ENCODE measurements around the gene PDZD2. TPM values are rescaled to one million over a fixed set of nuclear protein-coding genes. Genes with fewer than 3 reads are reported as not detected.

PDZD2 gene
- total RNA-seq, 3 donors from 2014 or later: 1.8 to 10.1 (median 2.1) TPM

DNA sequence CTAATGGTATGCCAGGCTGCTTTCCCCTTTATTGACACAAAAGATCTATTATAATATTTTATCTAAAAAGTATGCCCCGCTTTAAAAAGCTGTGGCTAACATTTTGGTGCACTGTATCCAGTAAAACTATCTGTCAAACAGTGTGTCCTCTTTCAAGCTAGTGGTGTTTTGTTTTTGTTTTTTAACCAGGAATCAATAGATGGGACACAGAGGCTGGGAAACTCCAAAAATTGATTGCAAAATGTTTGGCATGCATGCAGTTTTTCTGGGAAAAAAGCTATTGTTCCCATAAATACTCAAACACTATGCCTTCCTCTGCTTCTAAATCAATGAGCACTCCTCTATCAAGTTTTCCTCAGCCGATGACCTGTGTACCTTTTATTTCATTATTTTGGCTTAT is 34.3 kb upstream of the PDZD2 start:
- ATAC-seq: no peak

DNA sequence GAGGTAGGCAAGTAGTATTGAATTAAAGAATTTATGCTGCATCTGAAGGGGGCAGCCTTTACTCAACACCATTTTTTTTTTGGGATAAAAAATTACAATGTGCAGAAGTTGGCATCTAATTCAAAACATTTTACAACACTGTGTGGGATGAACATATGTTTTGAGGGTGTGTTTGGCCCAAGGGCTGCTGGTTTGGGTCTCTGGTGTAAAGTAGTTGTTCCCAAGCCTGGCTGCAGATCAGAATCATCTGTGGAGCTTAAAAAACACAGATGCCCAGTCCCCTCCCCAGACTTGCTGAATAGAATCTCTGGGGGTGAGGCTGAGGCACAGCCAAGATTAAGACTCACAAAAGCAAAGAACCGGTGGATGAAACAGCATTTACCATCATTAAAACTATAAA is 33.0 kb upstream of the PDZD2 start:
- DNase-seq (no peak), ATAC-seq (no peak)
- Histone ChIP-seq H3K4me3 (no peak overlapping the region), H3K36me3 (ENCODE audit: low read depth) (no peaks in the 10 kb centered on the region), H3K4me1 (ENCODE audit: low read depth) (no peaks in the 10 kb centered on the region), H3K9me3 (no peaks in the 10 kb centered on the region)
- intact Hi-C loops (cut with DNase I, micrococcal nuclease): no loop called here
- TF ChIP-seq, protein P1, sequence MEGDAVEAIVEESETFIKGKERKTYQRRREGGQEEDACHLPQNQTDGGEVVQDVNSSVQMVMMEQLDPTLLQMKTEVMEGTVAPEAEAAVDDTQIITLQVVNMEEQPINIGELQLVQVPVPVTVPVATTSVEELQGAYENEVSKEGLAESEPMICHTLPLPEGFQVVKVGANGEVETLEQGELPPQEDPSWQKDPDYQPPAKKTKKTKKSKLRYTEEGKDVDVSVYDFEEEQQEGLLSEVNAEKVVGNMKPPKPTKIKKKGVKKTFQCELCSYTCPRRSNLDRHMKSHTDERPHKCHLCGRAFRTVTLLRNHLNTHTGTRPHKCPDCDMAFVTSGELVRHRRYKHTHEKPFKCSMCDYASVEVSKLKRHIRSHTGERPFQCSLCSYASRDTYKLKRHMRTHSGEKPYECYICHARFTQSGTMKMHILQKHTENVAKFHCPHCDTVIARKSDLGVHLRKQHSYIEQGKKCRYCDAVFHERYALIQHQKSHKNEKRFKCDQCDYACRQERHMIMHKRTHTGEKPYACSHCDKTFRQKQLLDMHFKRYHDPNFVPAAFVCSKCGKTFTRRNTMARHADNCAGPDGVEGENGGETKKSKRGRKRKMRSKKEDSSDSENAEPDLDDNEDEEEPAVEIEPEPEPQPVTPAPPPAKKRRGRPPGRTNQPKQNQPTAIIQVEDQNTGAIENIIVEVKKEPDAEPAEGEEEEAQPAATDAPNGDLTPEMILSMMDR (IDR thresholded peaks at IDR 0.05): no peak

More for the DNA sequence above, 34.3 kb upstream of the PDZD2 start:
- intact Hi-C loops (cut with DNase I, micrococcal nuclease): no loop called here
- no peaks in the 10 kb centered on the region for H3K36me3 ChIP-seq (ENCODE audit: low read depth)
- no peak for DNase-seq
- H3K9me3 ChIP-seq: no peaks in the 10 kb centered on the region
- TF ChIP-seq, protein P1 (IDR thresholded peaks at IDR 0.05): no peak
- H3K4me3 ChIP-seq: no peak overlapping the region
- no peaks in the 10 kb centered on the region for H3K4me1 ChIP-seq (ENCODE audit: low read depth)

DNA sequence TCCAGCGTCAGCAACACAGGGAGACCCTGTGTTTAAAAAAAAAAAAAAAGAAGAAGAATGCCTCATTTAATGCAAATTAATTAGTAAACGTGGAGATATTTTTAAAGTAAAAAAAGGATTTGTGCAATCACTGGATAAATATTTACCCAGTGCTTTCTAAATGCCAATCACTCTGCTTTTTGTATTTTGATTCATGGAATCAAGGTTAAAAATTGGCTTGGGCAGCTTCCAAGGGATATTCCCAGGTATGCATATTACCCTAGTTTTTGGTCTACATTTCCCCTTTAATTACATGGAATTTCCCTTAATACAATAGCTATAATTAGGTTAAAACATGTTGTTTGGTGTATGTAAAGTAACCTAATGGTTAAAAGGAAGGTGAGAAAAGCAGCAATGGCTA is 31.4 kb upstream of the PDZD2 start:
- TF ChIP-seq, protein P1 (IDR thresholded peaks at IDR 0.05): no peak
- Histone ChIP-seq H3K9me3 (no peaks in the 10 kb centered on the region), H3K4me1 (ENCODE audit: low read depth) (no peaks in the 10 kb centered on the region), H3K36me3 (ENCODE audit: low read depth) (no peaks in the 10 kb centered on the region), H3K4me3 (no peak overlapping the region)
- intact Hi-C loops (cut with DNase I, micrococcal nuclease): no loop called here
- no peak for ATAC-seq
- DNase-seq: no peak

DNA sequence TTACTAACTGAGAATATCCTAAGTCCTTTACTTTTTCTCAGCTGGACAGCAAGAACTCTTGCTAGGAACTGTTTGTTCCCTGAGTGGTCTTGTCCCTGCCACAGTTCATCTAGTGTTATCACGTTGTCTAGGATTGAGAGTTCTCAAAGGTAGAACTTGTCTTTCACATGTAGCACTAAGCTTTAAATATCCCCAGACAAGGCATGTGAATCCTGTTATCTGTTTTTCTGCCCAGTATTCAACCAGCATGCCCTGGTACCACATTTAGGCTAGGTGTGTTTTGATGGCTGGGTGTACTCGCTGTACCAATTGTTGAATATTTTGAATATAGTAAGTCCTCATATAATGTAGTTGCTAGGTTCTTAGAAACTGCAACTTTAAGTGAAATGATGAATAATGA is 27.9 kb upstream of the PDZD2 start:
- H3K36me3 ChIP-seq (ENCODE audit: low read depth): no peaks in the 10 kb centered on the region
- no peak for ATAC-seq
- H3K9me3 ChIP-seq: no peaks in the 10 kb centered on the region
- intact Hi-C loops (cut with DNase I, micrococcal nuclease): no loop called here
- TF ChIP-seq, protein P1 (IDR thresholded peaks at IDR 0.05): no peak
- no peaks in the 10 kb centered on the region for H3K4me1 ChIP-seq (ENCODE audit: low read depth)
- no peak overlapping the region for H3K4me3 ChIP-seq
- no peak for DNase-seq

DNA sequence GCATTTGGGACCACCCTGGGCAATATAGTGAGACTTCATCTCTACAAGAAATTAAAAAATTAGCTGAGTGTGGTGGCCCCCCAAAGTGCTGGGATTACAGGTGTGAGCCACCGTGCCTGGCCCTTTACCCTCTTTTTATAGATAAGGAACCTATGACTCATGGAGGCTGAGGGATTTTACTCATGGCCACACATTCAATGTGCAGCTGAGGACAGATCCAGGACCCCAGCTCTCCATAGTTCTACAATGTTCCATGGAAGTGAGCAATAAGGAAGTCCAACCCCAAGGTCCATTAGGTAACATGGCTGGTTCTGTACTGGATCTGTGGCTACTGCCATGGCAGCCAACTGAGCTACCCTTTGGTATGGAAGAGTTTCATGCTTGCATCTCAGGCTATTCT is 25.3 kb upstream of the PDZD2 start:
- intact Hi-C loops (cut with DNase I, micrococcal nuclease): no loop called here
- Histone ChIP-seq H3K4me1 (ENCODE audit: low read depth) (no peaks in the 10 kb centered on the region), H3K36me3 (ENCODE audit: low read depth) (no peaks in the 10 kb centered on the region), H3K4me3 (no peak overlapping the region), H3K9me3 (no peaks in the 10 kb centered on the region)
- TF ChIP-seq, protein P1 (IDR thresholded peaks at IDR 0.05): no peak
- ATAC-seq (no peak), DNase-seq (no peak)
